ENCODE measurements around the gene EPHB4.

- TF ChIP-seq, protein P1, sequence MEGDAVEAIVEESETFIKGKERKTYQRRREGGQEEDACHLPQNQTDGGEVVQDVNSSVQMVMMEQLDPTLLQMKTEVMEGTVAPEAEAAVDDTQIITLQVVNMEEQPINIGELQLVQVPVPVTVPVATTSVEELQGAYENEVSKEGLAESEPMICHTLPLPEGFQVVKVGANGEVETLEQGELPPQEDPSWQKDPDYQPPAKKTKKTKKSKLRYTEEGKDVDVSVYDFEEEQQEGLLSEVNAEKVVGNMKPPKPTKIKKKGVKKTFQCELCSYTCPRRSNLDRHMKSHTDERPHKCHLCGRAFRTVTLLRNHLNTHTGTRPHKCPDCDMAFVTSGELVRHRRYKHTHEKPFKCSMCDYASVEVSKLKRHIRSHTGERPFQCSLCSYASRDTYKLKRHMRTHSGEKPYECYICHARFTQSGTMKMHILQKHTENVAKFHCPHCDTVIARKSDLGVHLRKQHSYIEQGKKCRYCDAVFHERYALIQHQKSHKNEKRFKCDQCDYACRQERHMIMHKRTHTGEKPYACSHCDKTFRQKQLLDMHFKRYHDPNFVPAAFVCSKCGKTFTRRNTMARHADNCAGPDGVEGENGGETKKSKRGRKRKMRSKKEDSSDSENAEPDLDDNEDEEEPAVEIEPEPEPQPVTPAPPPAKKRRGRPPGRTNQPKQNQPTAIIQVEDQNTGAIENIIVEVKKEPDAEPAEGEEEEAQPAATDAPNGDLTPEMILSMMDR (IDR thresholded peaks at IDR 0.05; ENCODE audit: low read depth, low read length), result no peak
- no peak for TF ChIP-seq POLR2A (IDR thresholded peaks at IDR 0.05; ENCODE audit: extremely low read depth, insufficient read length)
Measured at GRCh38 chr7:100873599-100874299, 46.4 kb upstream of the EPHB4 start.
